HCT116 (cell line): ENCODE data around the gene SAP30L. TPM values are rescaled to one million over a fixed set of nuclear protein-coding genes. Genes with fewer than 3 reads are reported as not detected.

ENCODE experiments used
- ATAC-seq: fragments of 200-7000 bp; cut with Tn5 transposase; 2 replicates; pipeline ENCODE4 v1.9.1; 2020; ENCODE audit warnings: mild to moderate bottlenecking, moderate library complexity
- BruUV-seq: library from RNA; stranded (reverse); fragments of 400-500 nt; replicated peaks from 2 replicates; lab custom pipeline; 2021; lab: Mats Ljungman, UMichigan
- CTCF ChIA-PET: fragments of 300-600 bp; sonication (Branson Sonifier 250); formaldehyde crosslinking; loops from one replicate; lab custom pipeline; 2021; ENCODE audit warnings: antibody characterized with exemption; lab: Charles Lee
- POLR2A ChIA-PET: fragments of 300-600, 350-600 bp; sonication (Branson Sonifier 250); formaldehyde crosslinking; loops from one replicate; lab custom pipeline; 2021; ENCODE audit warnings: antibody characterized with exemption; lab: Charles Lee
- RAD21 ChIA-PET, 2 experiments: fragments of 300-600 bp; sonication (Branson Sonifier 250); formaldehyde crosslinking; loops; one replicate each; lab custom pipeline; 2023; ENCODE audit warnings: low total read pairs in 2 of 2; ENCODE audit not compliant: uncharacterized antibody in 2 of 2, unreplicated experiment in 2 of 2, low non-redundant PET in 1 of 2; lab: Charles Lee
- DNase-seq: peaks from one replicate; pipeline ENCODE4 v3.0.0-alpha.2; 2010; ENCODE audit warnings: low read depth, low spot score
- H2AFZ ChIP-seq: fragments of 200-600 bp; shearing (Covaris generic), sonication (generic); 2 replicates; pipeline ENCODE4 v1.6.1; 2017; ENCODE audit warnings: low read depth, mixed run types, mixed read lengths, antibody characterized with exemption, low read length; ENCODE audit not compliant: poor library complexity, severe bottlenecking
- H3K27ac ChIP-seq: 2 replicates; pipeline ENCODE4 v1.5.1; 2012; ENCODE audit warnings: low read depth, low read length
- H3K27me3 ChIP-seq: fragments of 200-600 bp; sonication (generic); 2 replicates; pipeline ENCODE4 v1.6.1; 2016; ENCODE audit warnings: mixed run types, low read length, mixed read lengths; ENCODE audit not compliant: insufficient read depth
- H3K36me3 ChIP-seq, 2 experiments: fragments of 200-500 bp in 1 of 2; fragments of 200-600 bp in 1 of 2; sonication (Bioruptor generic) in 1 of 2; sonication (generic) in 1 of 2; 2 replicates each; pipeline versions ENCODE4 v1.5.1 to v1.6.1; 2014 to 2016; ENCODE audit warnings: low read length in 2 of 2, inconsistent platforms in 1 of 2, mixed read lengths in 1 of 2, mixed run types in 1 of 2; ENCODE audit not compliant: insufficient read depth in 2 of 2, control insufficient read depth in 1 of 2
- H3K4me1 ChIP-seq, 2 experiments: fragments of 200-600 bp in 1 of 2; sonication (generic) in 1 of 2; 2 replicates each; pipeline versions ENCODE4 v1.5.1 to v1.6.1; 2012 to 2017; ENCODE audit warnings: low read length in 2 of 2, inconsistent platforms in 1 of 2, mild to moderate bottlenecking in 1 of 2, mixed read lengths in 1 of 2, mixed run types in 1 of 2, moderate library complexity in 1 of 2; ENCODE audit not compliant: insufficient read depth in 2 of 2, control insufficient read depth in 1 of 2
- H3K4me2 ChIP-seq: fragments of 200-600 bp; sonication (generic); 2 replicates; pipeline ENCODE4 v1.6.1; 2017; ENCODE audit warnings: mixed run types, low read length, mixed read lengths
- H3K4me3 ChIP-seq, 2 experiments: fragments of 200-600 bp in 1 of 2; sonication (generic) in 1 of 2; replicated peaks in 1 of 2; 2 replicates each; pipeline ENCODE4 v1.5.1; 2011 to 2016; ENCODE audit warnings: low read length in 2 of 2, control low read depth in 1 of 2, low read depth in 1 of 2, mild to moderate bottlenecking in 1 of 2, mixed read lengths in 1 of 2, mixed run types in 1 of 2
- H3K79me2 ChIP-seq: fragments of 200-600 bp; sonication (generic); 2 replicates; pipeline ENCODE4 v1.6.1; 2017; ENCODE audit warnings: mild to moderate bottlenecking, mixed run types, low read length, moderate library complexity, mixed read lengths; ENCODE audit not compliant: insufficient read depth
- H3K9ac ChIP-seq: fragments of 200-600 bp; sonication (generic); 2 replicates; pipeline ENCODE4 v1.6.1; 2016; ENCODE audit warnings: low read length, mixed read lengths
- H3K9me2 ChIP-seq: fragments of 200-600 bp; sonication (generic), shearing (Covaris generic); 2 replicates; pipeline ENCODE4 v1.6.1; 2017; ENCODE audit warnings: mixed run types, mild to moderate bottlenecking, moderate library complexity; ENCODE audit not compliant: insufficient read depth
- H3K9me3 ChIP-seq, 2 experiments: fragments of 200-500 bp in 1 of 2; fragments of 200-600 bp in 1 of 2; sonication (Bioruptor generic) in 1 of 2; sonication (generic) in 1 of 2; 2 replicates each; pipeline ENCODE4 v1.6.1; 2014 to 2017; ENCODE audit warnings: low read length in 2 of 2, mixed read lengths in 2 of 2, inconsistent platforms in 1 of 2, low read depth in 1 of 2, mild to moderate bottlenecking in 1 of 2, mixed run types in 1 of 2, moderate library complexity in 1 of 2; ENCODE audit not compliant: control insufficient read depth in 1 of 2, insufficient read depth in 1 of 2
- H4K20me1 ChIP-seq: fragments of 200-600 bp; sonication (generic), shearing (Covaris generic); 2 replicates; pipeline ENCODE4 v1.6.1; 2017; ENCODE audit warnings: mixed run types, mild to moderate bottlenecking, moderate library complexity; ENCODE audit not compliant: insufficient read depth
- EGR1 ChIP-seq: IDR thresholded peaks from 2 replicates; pipeline ENCODE4 v1.6.1; 2012; ENCODE audit warnings: low read depth
- FOSL1 ChIP-seq: IDR thresholded peaks from 2 replicates; pipeline ENCODE4 v1.6.1; 2012; ENCODE audit warnings: low read depth
- JUND ChIP-seq: IDR thresholded peaks from 2 replicates; pipeline ENCODE4 v1.6.1; 2012
- RAD21 ChIP-seq: IDR thresholded peaks from 2 replicates; pipeline ENCODE4 v1.6.1; 2012; ENCODE audit warnings: low read depth, mild to moderate bottlenecking
- TCF7L2 ChIP-seq: IDR thresholded peaks from 2 replicates; pipeline ENCODE4 v1.7.0; 2011; ENCODE audit warnings: borderline replicate concordance, inconsistent platforms; ENCODE audit not compliant: insufficient read depth, insufficient read length; ENCODE audit errors: extremely low read depth
- YY1 ChIP-seq: IDR thresholded peaks from 2 replicates; pipeline ENCODE4 v1.6.1; 2011; ENCODE audit warnings: low read length, low read depth, moderate library complexity, mild to moderate bottlenecking; ENCODE audit not compliant: insufficient replicate concordance; ENCODE audit errors: extremely low read depth
- intact Hi-C: fragments of 100-400 bp; cut with micrococcal nuclease; formaldehyde crosslinking; loops from 2 replicates; pipeline ENCODE4 v1.10.0; 2022
- total RNA-seq: library from RNA; stranded (reverse); gene quantifications from one replicate; pipeline ENCODE4 v1.2.1, GENCODE V29; 2021; ENCODE audit not compliant: unreplicated experiment
- TF ChIP-seq, protein P1 (sequence below): IDR thresholded peaks from 2 replicates; pipeline ENCODE4 v1.6.1; 2012; ENCODE audit warnings: low read depth
- TF ChIP-seq, protein P2 (sequence below): IDR thresholded peaks from 2 replicates; pipeline ENCODE4 v1.6.1; 2011; ENCODE audit warnings: mild to moderate bottlenecking, low read length, moderate library complexity; ENCODE audit not compliant: insufficient replicate concordance; ENCODE audit errors: extremely low read depth
- TF ChIP-seq, protein P3 (sequence below): IDR thresholded peaks from 2 replicates; pipeline ENCODE4 v1.6.1; 2012

Gene SAP30L
- total RNA-seq, 1 experiment from 2014 or later, result 25.5 TPM

DNA sequence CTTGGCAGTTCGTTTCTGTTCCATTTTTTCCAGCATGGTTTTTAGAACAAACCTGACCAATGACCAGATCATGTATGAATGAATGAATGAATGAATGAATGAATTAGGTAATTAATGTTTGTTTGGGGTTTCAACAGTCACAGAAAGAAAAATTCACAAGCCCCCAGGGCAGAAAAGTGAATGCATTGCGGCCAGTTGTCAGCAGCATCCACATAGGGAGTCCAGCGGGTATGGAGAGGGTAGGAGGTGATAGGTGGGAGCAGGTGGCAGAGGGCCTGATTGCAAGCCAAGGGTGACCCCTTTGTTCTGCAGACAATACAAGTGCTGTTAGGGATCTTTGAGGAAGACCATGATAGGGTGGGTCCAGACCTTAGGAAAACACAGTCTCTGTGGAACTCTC, 49.7 kb upstream of the SAP30L start:
- Histone ChIP-seq H3K36me3 (no peaks in the 10 kb centered on the region), H3K79me2 (no peaks in the 10 kb centered on the region), H3K4me1 (peaks cover 12 to 21% of the 10 kb centered on the region in 2 experiments; a peak in 3 of 4 replicates), H3K9me2 (no peaks in the 10 kb centered on the region), H3K27me3 (no peaks in the 10 kb centered on the region), H3K9ac (no peak overlapping the region)
- BruUV-seq, result no TSS peak
- ATAC-seq (no peak), DNase-seq (no peak)
- ChIA-PET CTCF (no interaction called here), RAD21 (no interaction called here)
- TF ChIP-seq RAD21 (no peak), FOSL1 (no peak), TCF7L2 (no peak), YY1 (no peak), JUND (no peak), EGR1 (no peak)
- TF ChIP-seq, protein P1, sequence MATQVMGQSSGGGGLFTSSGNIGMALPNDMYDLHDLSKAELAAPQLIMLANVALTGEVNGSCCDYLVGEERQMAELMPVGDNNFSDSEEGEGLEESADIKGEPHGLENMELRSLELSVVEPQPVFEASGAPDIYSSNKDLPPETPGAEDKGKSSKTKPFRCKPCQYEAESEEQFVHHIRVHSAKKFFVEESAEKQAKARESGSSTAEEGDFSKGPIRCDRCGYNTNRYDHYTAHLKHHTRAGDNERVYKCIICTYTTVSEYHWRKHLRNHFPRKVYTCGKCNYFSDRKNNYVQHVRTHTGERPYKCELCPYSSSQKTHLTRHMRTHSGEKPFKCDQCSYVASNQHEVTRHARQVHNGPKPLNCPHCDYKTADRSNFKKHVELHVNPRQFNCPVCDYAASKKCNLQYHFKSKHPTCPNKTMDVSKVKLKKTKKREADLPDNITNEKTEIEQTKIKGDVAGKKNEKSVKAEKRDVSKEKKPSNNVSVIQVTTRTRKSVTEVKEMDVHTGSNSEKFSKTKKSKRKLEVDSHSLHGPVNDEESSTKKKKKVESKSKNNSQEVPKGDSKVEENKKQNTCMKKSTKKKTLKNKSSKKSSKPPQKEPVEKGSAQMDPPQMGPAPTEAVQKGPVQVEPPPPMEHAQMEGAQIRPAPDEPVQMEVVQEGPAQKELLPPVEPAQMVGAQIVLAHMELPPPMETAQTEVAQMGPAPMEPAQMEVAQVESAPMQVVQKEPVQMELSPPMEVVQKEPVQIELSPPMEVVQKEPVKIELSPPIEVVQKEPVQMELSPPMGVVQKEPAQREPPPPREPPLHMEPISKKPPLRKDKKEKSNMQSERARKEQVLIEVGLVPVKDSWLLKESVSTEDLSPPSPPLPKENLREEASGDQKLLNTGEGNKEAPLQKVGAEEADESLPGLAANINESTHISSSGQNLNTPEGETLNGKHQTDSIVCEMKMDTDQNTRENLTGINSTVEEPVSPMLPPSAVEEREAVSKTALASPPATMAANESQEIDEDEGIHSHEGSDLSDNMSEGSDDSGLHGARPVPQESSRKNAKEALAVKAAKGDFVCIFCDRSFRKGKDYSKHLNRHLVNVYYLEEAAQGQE, result no peak
- TF ChIP-seq, protein P2, sequence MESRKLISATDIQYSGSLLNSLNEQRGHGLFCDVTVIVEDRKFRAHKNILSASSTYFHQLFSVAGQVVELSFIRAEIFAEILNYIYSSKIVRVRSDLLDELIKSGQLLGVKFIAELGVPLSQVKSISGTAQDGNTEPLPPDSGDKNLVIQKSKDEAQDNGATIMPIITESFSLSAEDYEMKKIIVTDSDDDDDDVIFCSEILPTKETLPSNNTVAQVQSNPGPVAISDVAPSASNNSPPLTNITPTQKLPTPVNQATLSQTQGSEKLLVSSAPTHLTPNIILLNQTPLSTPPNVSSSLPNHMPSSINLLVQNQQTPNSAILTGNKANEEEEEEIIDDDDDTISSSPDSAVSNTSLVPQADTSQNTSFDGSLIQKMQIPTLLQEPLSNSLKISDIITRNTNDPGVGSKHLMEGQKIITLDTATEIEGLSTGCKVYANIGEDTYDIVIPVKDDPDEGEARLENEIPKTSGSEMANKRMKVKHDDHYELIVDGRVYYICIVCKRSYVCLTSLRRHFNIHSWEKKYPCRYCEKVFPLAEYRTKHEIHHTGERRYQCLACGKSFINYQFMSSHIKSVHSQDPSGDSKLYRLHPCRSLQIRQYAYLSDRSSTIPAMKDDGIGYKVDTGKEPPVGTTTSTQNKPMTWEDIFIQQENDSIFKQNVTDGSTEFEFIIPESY, result no peak
- TF ChIP-seq, protein P3, sequence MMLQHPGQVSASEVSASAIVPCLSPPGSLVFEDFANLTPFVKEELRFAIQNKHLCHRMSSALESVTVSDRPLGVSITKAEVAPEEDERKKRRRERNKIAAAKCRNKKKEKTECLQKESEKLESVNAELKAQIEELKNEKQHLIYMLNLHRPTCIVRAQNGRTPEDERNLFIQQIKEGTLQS, result no peak
- TF ChIP-seq, all 23 proteins: peak for 0
- no peaks in the 10 kb centered on the region for H4K20me1 ChIP-seq
- H3K4me3 ChIP-seq, result no peak overlapping the region
- no peaks in the 10 kb centered on the region for H3K9me3 ChIP-seq
- POLR2A ChIA-PET, result no interaction called here
- no peak overlapping the region for H3K4me2 ChIP-seq
- no peak overlapping the region for H2AFZ ChIP-seq
- no peak overlapping the region for H3K27ac ChIP-seq
- intact Hi-C loops, result no loop called here
